Thyroid gland (tissue), 4 donors: ENCODE results near the gene OLAH.
A peak's percentile ranks its signal among the peaks of the same experiment; 100 is the strongest.

Experiments
- POLR2A ChIP-seq, 2 donors: fragments of 450-650 bp; IDR thresholded peaks; one replicate each; pipeline ENCODE4 v1.6.1; 2017; ENCODE audit warnings: antibody characterized with exemption in 2 of 2, mild to moderate bottlenecking in 2 of 2, moderate library complexity in 1 of 2
- TF ChIP-seq, protein P1 (sequence below), 6 experiments: fragments of 200-600 bp in 3 of 6; fragments of 450-650 bp in 3 of 6; sonication (generic) in 3 of 6; IDR thresholded peaks; one replicate each; pipeline ENCODE4 v1.5.1; 2016 to 2019; ENCODE audit warnings: antibody characterized with exemption in 6 of 6, mild to moderate bottlenecking in 2 of 6, inconsistent platforms in 1 of 6, moderate library complexity in 1 of 6

DNA sequence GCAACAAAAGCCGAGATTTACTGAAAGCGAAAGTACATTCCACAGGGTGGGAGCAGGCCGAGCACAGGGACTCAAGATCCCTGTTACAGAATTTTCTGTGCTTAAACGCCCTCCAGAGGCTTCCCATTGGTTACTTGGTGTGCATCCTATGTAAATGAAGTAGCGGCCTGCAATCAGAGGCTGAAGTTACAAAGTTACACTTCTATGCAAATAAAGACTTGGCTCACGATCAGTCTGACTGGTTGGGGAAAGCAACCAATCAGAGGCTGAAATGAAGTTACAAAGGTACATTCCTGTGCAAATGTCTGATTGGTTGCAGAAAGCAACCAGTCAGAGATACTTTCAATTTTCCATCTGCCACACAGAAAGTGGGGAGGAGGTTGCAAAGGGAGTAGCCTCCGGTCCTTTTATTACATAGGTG, 40.8 kb downstream of the OLAH start:
- TF ChIP-seq, protein P1, sequence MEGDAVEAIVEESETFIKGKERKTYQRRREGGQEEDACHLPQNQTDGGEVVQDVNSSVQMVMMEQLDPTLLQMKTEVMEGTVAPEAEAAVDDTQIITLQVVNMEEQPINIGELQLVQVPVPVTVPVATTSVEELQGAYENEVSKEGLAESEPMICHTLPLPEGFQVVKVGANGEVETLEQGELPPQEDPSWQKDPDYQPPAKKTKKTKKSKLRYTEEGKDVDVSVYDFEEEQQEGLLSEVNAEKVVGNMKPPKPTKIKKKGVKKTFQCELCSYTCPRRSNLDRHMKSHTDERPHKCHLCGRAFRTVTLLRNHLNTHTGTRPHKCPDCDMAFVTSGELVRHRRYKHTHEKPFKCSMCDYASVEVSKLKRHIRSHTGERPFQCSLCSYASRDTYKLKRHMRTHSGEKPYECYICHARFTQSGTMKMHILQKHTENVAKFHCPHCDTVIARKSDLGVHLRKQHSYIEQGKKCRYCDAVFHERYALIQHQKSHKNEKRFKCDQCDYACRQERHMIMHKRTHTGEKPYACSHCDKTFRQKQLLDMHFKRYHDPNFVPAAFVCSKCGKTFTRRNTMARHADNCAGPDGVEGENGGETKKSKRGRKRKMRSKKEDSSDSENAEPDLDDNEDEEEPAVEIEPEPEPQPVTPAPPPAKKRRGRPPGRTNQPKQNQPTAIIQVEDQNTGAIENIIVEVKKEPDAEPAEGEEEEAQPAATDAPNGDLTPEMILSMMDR (IDR thresholded peaks at IDR 0.05), result no peak
- peak in 1 of 2 donors; percentile 24 for TF ChIP-seq POLR2A (IDR thresholded peaks at IDR 0.05)
